Measurements from ENCODE around the gene SH3GL2.

DNA sequence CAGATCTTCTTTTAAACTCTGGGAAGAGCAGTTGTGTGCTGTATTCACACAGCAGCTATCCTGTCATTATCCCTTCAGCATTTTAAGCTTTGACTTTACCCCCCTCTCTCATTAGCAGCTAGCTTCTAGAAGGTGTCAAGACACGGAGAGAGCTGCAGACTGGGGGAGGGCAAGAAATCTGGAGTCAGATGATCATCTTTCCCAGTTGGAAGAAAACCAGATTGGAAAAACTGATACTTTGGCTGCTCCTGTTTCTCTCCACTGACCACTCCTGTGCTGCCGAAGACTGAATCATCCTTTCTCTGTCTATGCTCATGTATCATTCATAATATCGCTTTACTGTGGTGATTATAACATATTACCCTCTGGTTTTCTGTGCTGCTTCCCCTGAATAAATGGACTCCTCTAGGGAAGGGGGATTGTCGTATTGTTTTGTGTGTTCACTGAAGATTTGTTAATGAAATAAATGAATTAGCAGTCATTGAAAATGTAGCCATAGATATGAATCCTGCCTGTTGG is 75.1 kb downstream of the SH3GL2 start:
- TF ChIP-seq CTCF (IDR thresholded peaks at IDR 0.05 in 2 of 3, conservative IDR thresholded peaks at IDR 0.05 in 1 of 3; ENCODE audit: insufficient read depth in 2 of 3, low read depth in 1 of 3, low read length in 3 of 3): no peak
- no peak for TF ChIP-seq EHMT2 (IDR thresholded peaks at IDR 0.05)
- no peak for TF ChIP-seq NCOR1 (IDR thresholded peaks at IDR 0.05)
- TF ChIP-seq ZNF24 (IDR thresholded peaks at IDR 0.05): no peak
- TF ChIP-seq ELF1 (tag; IDR thresholded peaks at IDR 0.05): no peak
- no peak for TF ChIP-seq POLR2A (conservative IDR thresholded peaks at IDR 0.05)
- no peak for TF ChIP-seq NFXL1 (CRISPR knock-in tag; IDR thresholded peaks at IDR 0.05)
- TF ChIP-seq ZSCAN29 (IDR thresholded peaks at IDR 0.05): no peak
- no peak for TF ChIP-seq POLR2AphosphoS5 (IDR thresholded peaks at IDR 0.05; ENCODE audit: control insufficient read depth, insufficient read depth, low read depth, low read length)
